Measurements from ENCODE around the gene PI16.

DNA sequence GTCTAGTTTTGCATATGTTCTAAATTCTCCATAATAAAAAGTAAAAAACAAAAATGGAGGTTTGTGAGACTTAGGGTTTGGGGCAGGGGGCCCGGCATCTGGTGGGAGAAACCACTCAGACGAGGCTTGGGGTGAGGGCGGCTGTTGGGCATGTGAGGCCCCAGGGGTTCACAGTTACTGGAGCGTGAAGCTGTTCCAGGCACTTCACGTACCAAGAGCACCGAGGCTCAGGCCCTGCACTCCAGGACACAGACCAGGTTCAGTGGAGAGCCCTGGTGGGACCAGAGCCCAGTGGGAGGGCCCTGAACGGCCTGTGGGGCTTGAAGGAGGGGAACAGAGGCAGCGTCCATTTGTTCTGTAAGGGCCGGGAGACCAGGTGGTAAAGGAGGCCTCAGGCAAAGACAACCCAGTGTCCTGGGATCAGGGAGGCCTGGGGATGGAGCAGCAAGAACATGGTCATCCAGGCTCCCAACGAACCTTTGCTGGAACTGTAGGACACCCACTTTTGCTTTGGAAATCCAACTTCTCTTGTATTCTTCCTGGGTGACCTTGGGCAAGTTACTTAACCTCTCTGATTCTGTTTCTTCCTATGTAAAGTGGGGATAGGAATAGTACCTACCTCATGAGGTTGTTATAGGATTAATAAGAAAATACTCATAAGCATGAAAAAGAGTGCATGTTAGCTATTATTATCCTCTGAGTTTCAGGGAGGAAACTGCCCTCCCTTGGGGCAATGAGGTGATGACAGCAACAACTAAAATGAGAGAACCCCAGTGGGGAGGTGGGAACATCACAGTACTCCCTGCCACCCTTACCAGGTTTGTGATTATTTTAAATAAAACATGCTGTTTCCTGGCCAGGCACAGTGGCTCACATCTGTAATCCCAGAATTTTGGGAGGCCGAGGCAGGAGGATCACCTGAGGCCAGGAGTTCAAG, 49.8 kb downstream of the PI16 start:
- no peak for TF ChIP-seq EZH2 (IDR thresholded peaks at IDR 0.05; ENCODE audit: borderline replicate concordance, low read depth, low read length, severe bottlenecking)
- TF ChIP-seq, protein P1, sequence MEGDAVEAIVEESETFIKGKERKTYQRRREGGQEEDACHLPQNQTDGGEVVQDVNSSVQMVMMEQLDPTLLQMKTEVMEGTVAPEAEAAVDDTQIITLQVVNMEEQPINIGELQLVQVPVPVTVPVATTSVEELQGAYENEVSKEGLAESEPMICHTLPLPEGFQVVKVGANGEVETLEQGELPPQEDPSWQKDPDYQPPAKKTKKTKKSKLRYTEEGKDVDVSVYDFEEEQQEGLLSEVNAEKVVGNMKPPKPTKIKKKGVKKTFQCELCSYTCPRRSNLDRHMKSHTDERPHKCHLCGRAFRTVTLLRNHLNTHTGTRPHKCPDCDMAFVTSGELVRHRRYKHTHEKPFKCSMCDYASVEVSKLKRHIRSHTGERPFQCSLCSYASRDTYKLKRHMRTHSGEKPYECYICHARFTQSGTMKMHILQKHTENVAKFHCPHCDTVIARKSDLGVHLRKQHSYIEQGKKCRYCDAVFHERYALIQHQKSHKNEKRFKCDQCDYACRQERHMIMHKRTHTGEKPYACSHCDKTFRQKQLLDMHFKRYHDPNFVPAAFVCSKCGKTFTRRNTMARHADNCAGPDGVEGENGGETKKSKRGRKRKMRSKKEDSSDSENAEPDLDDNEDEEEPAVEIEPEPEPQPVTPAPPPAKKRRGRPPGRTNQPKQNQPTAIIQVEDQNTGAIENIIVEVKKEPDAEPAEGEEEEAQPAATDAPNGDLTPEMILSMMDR (IDR thresholded peaks at IDR 0.05; ENCODE audit: extremely low read depth in 1 of 2, insufficient read depth in 1 of 2, low read depth in 1 of 2, low read length in 2 of 2): no peak
- no peak for TF ChIP-seq POLR2A (IDR thresholded peaks at IDR 0.05; ENCODE audit: low read depth, low read length)
- TF ChIP-seq, protein P2, sequence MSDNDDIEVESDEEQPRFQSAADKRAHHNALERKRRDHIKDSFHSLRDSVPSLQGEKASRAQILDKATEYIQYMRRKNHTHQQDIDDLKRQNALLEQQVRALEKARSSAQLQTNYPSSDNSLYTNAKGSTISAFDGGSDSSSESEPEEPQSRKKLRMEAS (IDR thresholded peaks at IDR 0.05; ENCODE audit: insufficient read depth, insufficient read length): no peak
- no peak for TF ChIP-seq POLR2AphosphoS5 (IDR thresholded peaks at IDR 0.05; ENCODE audit: insufficient read depth, low read depth, low read length)
- no peak for TF ChIP-seq FOS (IDR thresholded peaks at IDR 0.05; ENCODE audit: borderline replicate concordance, insufficient read depth, low read length)
- TF ChIP-seq GATA2 (IDR thresholded peaks at IDR 0.05; ENCODE audit: insufficient read depth, insufficient read length, low read depth, low read length): no peak
- TF ChIP-seq JUN (IDR thresholded peaks at IDR 0.05; ENCODE audit: borderline replicate concordance, insufficient read depth, insufficient read length, low read depth): no peak
- no peak for TF ChIP-seq MYC (IDR thresholded peaks at IDR 0.05; ENCODE audit: low read depth, low read length)
